B cell (primary cell): Measurements from ENCODE around the gene FXYD4. TPM values are rescaled to one million over a fixed set of nuclear protein-coding genes. Genes with fewer than 3 reads are reported as not detected.

Source experiments
- ATAC-seq: fragments of 200-7000 bp; cut with Tn5 transposase; one replicate; pipeline ENCODE4 v1.10.0; 2021; ENCODE audit warnings: low read depth, mild to moderate bottlenecking, moderate number of reproducible peaks, moderate library complexity
- CTCF ChIA-PET: fragments of 350-600 bp; sonication (Branson Sonifier 250); formaldehyde crosslinking; loops from one replicate; lab custom pipeline; 2021; ENCODE audit warnings: antibody characterized with exemption, inconsistent platforms; lab: Charles Lee
- POLR2A ChIA-PET: fragments of 350-600 bp; sonication (Branson Sonifier 250); formaldehyde crosslinking; loops from one replicate; lab custom pipeline; 2021; ENCODE audit warnings: antibody characterized with exemption; lab: Charles Lee
- DNase-seq: peaks from one replicate; pipeline ENCODE4 v3.0.0; 2013
- H2AFZ ChIP-seq: 2 replicates; pipeline ENCODE4 v1.6.1; 2012; ENCODE audit warnings: mild to moderate bottlenecking, low read depth, low read length; ENCODE audit not compliant: insufficient read depth, poor library complexity, severe bottlenecking
- H3K27ac ChIP-seq, 2 donors: 1 replicate in 1 of 2; 2 replicates in 1 of 2; pipeline ENCODE4 v1.5.1; 2012 to 2013; ENCODE audit warnings: low read length in 2 of 2, mild to moderate bottlenecking in 2 of 2, moderate library complexity in 1 of 2
- H3K27me3 ChIP-seq, 4 experiments: fragments of 200-600 bp in 1 of 4; sonication (generic) in 1 of 4; replicated peaks in 1 of 4; 1 replicate in 2 of 4; 2 replicates in 2 of 4; pipeline versions ENCODE4 v1.6.1 to v1.7.0; 2013 to 2016; ENCODE audit warnings: low read length in 3 of 4, mild to moderate bottlenecking in 2 of 4, mixed read lengths in 1 of 4, moderate library complexity in 1 of 4; ENCODE audit not compliant: insufficient read depth in 4 of 4, control insufficient read depth in 3 of 4; ENCODE audit errors: control extremely low read depth in 1 of 4
- H3K36me3 ChIP-seq, 2 experiments: replicated peaks in 1 of 2; 1 replicate in 1 of 2; 2 replicates in 1 of 2; pipeline versions ENCODE4 v1.6.1 to v1.7.1; 2013; ENCODE audit warnings: low read length in 1 of 2; ENCODE audit not compliant: insufficient read depth in 2 of 2, control insufficient read depth in 1 of 2; ENCODE audit errors: control extremely low read depth in 1 of 2, extremely low read depth in 1 of 2
- H3K4me1 ChIP-seq, 2 donors: fragments of 200-600 bp in 1 of 2; sonication (generic) in 1 of 2; 1 replicate in 1 of 2; 2 replicates in 1 of 2; pipeline versions ENCODE4 v1.5.1 to v1.6.1; 2013 to 2017; ENCODE audit warnings: low read length in 2 of 2; ENCODE audit not compliant: control insufficient read depth in 2 of 2, insufficient read depth in 2 of 2
- H3K4me2 ChIP-seq: replicated peaks from 2 replicates; pipeline ENCODE3; 2012; ENCODE audit warnings: mild to moderate bottlenecking, low read depth, low read length; ENCODE audit not compliant: poor library complexity, severe bottlenecking
- H3K4me3 ChIP-seq, 5 experiments: fragments of 200-600 bp in 1 of 5; sonication (generic) in 1 of 5; 1 replicate in 3 of 5; 2 replicates in 2 of 5; pipeline versions ENCODE4 v1.5.1 to v1.7.0; 2011 to 2016; ENCODE audit warnings: low read length in 4 of 5, mild to moderate bottlenecking in 4 of 5, low read depth in 2 of 5, control low read depth in 1 of 5, moderate library complexity in 1 of 5; ENCODE audit not compliant: insufficient read depth in 1 of 5; ENCODE audit errors: control extremely low read depth in 1 of 5, extremely low read depth in 1 of 5
- H3K79me2 ChIP-seq: fragments of 200-600 bp; sonication (generic); one replicate; pipeline ENCODE4 v1.6.0; 2016; ENCODE audit warnings: low read length; ENCODE audit not compliant: control insufficient read depth, insufficient read depth
- H3K9ac ChIP-seq: fragments of 200-600 bp; sonication (generic); 2 replicates; pipeline ENCODE4 v1.6.1; 2017; ENCODE audit warnings: mild to moderate bottlenecking, low read length, moderate library complexity
- H3K9me3 ChIP-seq, 3 donors: one replicate each; pipeline versions ENCODE4 v1.6.1 to v1.7.1; 2013; ENCODE audit warnings: low read length in 2 of 3; ENCODE audit not compliant: control insufficient read depth in 2 of 3, insufficient read depth in 1 of 3; ENCODE audit errors: control extremely low read depth in 1 of 3
- H4K20me1 ChIP-seq: 2 replicates; pipeline ENCODE4 v1.6.0; 2012; ENCODE audit warnings: mild to moderate bottlenecking, low read length; ENCODE audit not compliant: insufficient read depth, control insufficient read depth, poor library complexity, severe bottlenecking
- H3K27ac Mint-ChIP-seq: one replicate; pipeline ENCODE4 v1.8.0; 2021; ENCODE audit warnings: mixed read lengths
- H3K27me3 Mint-ChIP-seq: one replicate; pipeline ENCODE4 v1.8.0; 2021; ENCODE audit warnings: mixed read lengths
- H3K4me1 Mint-ChIP-seq: one replicate; pipeline ENCODE4 v1.8.0; 2021; ENCODE audit warnings: mixed read lengths
- H3K4me3 Mint-ChIP-seq: one replicate; pipeline ENCODE4 v1.8.0; 2021; ENCODE audit warnings: mixed read lengths
- H3K9me3 Mint-ChIP-seq: one replicate; pipeline ENCODE4 v1.8.0; 2022; ENCODE audit warnings: mixed read lengths; ENCODE audit not compliant: insufficient read depth
- CTCF ChIP-seq: fragments of 200-600 bp; IDR thresholded peaks from one replicate; pipeline ENCODE4 v1.8.0; 2022; ENCODE audit warnings: antibody characterized with exemption, mild to moderate bottlenecking
- EZH2 ChIP-seq: IDR thresholded peaks from 2 replicates; pipeline ENCODE4 v1.6.1; 2012; ENCODE audit warnings: borderline replicate concordance, low read depth, mild to moderate bottlenecking, moderate library complexity, low read length; ENCODE audit not compliant: insufficient read depth, poor library complexity, severe bottlenecking
- WGBS: methylation state at CpG from one replicate; pipeline ENCODE4 v1.1.5; 2013; ENCODE audit warnings: missing lambda C conversion rate; ENCODE audit not compliant: insufficient coverage; 5-methylcytosine and 5-hydroxymethylcytosine counted together
- intact Hi-C: fragments of 100-400 bp; cut with micrococcal nuclease; formaldehyde crosslinking; loops from one replicate; pipeline ENCODE4 v1.10.0; 2022
- polyA plus RNA-seq: library from polyadenylated mRNA; depleted of rRNA; stranded (reverse); fragments of >200 nt; gene quantifications from 2 replicates; pipeline ENCODE4 v1.2.3, GENCODE V29; 2012
- total RNA-seq, 2 donors: library from RNA; stranded (reverse); fragments of 120-200 nt in 1 of 2; gene quantifications; 1 replicate in 1 of 2; 2 replicates in 1 of 2; pipeline versions ENCODE4 v1.2.3 to v1.2.4, GENCODE V29; 2013 to 2022

Gene FXYD4
- total and polyA plus RNA-seq, 2 donors (not counting 1 experiment from before 2014, with no cell fraction given), result not detected

GRCh38 chr10:43407148-43407575 is 35.7 kb downstream of the FXYD4 start:
- peak overlapping the region; percentile 98 for H3K27ac Mint-ChIP-seq
- H2AFZ ChIP-seq, result peak overlapping the region; percentile 32
- peaks cover 43% of the 10 kb centered on the region for H3K4me1 Mint-ChIP-seq
- H3K9ac ChIP-seq, result peak overlapping the region; percentile 99
- H3K9me3 ChIP-seq, result no peaks in the 10 kb centered on the region
- H3K36me3 ChIP-seq, result peaks cover 0 to 7% of the 10 kb centered on the region in 2 experiments
- under 1% methylated on average over 56 of the region's 59 CpGs for WGBS
- ChIA-PET POLR2A (interaction anchor here (0.6 to 1.8 kb wide), 8 partner anchors 11 to 45 kb away, joined by 3 to 21 read pairs (median 8); partner anchors contain the start of gene ZNF487), CTCF (interaction anchor here (1.0 to 1.8 kb wide), 9 partner anchors 9 to 59 kb away, joined by 3 to 10 read pairs (median 4); partner anchors contain the start of gene ZNF487)
- H3K27me3 ChIP-seq, result no peaks in the 10 kb centered on the region
- no peaks in the 10 kb centered on the region for H3K27me3 Mint-ChIP-seq
- H3K4me3 Mint-ChIP-seq, result peak overlapping the region; percentile 98
- peak overlapping the region; percentile 78 to 92 (median 83) for H3K4me3 ChIP-seq
- H3K9me3 Mint-ChIP-seq, result no peaks in the 10 kb centered on the region
- ATAC-seq (peak; percentile 8), DNase-seq (peak; percentile 77)
- intact Hi-C loops, result loop anchor here (1.0 to 5.0 kb wide), 5 partner anchors 10 to 855 kb away; partner anchors contain the start of genes CSGALNACT2, ZNF32 and ZNF33B
- H3K27ac ChIP-seq, result peak overlapping the region; percentile 100
- peaks cover 71% of the 10 kb centered on the region for H3K79me2 ChIP-seq
- peaks cover 56% of the 10 kb centered on the region for H4K20me1 ChIP-seq
- TF ChIP-seq EZH2 (no peak), CTCF (no peak)
- H3K4me2 ChIP-seq, result peak overlapping the region; percentile 100
- H3K4me1 ChIP-seq, result peaks cover 44 to 59% of the 10 kb centered on the region in 2 donors
